ENCODE results near the gene FOXL3. TPM values are rescaled to one million over a fixed set of nuclear protein-coding genes. Genes with fewer than 3 reads are reported as not detected.

Gene FOXL3
- total and polyA plus RNA-seq, 2 experiments from 2014 or later: not detected

GRCh38 chr7:265192-265997 lies 24.6 kb upstream of the FOXL3 start (continued):
- no peak for TF ChIP-seq ZNF462 (CRISPR knock-in tag; IDR thresholded peaks at IDR 0.05)
- no peak for TF ChIP-seq JUNB (IDR thresholded peaks at IDR 0.05; ENCODE audit: unreplicated experiment)
- TF ChIP-seq POLR2AphosphoS5 (IDR thresholded peaks at IDR 0.05; ENCODE audit: low read depth): no peak
- no peak for TF ChIP-seq CREB1 (CRISPR knock-in tag; IDR thresholded peaks at IDR 0.05; ENCODE audit: low read depth)

- Histone ChIP-seq H3K27ac (ENCODE audit: low read depth) (no peak overlapping the region), H3K79me2 (replicated peaks; ENCODE audit: insufficient read depth) (no peaks in the 10 kb centered on the region), H3K4me1 (ENCODE audit: insufficient read depth) (no peaks in the 10 kb centered on the region), H4K20me1 (replicated peaks; ENCODE audit: insufficient read depth) (no peaks in the 10 kb centered on the region), H3K9me2 (ENCODE audit: insufficient read depth) (no peaks in the 10 kb centered on the region), H3K4me3 (no peak overlapping the region), H3K36me3 (ENCODE audit: insufficient read depth) (no peaks in the 10 kb centered on the region; the same call in 1 of the 2 replicates), H3K27me3 (ENCODE audit: insufficient read depth) (no peaks in the 10 kb centered on the region), H2AFZ (no peak overlapping the region), H3F3A (replicated peaks; ENCODE audit: low read depth) (peaks cover 7% of the 10 kb centered on the region; the same call in 1 of the 2 replicates), H3K4me2 (no peak overlapping the region)
- Mint-ChIP-seq H3K27ac (no peak overlapping the region), H3K9me3 (peaks cover 85% of the 10 kb centered on the region), H3K27me3 (ENCODE audit: insufficient read depth, low read depth, poor library complexity) (peaks cover 37% of the 10 kb centered on the region), H3K4me1 (no peaks in the 10 kb centered on the region; the same call in 2 of the 3 replicates), H3K4me3 (no peak overlapping the region), H3K36me3 (ENCODE audit: low read depth) (peaks cover 60% of the 10 kb centered on the region)
- TF ChIP-seq EZH2 (IDR thresholded peaks at IDR 0.05; ENCODE audit: low read depth, unreplicated experiment) (no peak), CREB1 (CRISPR knock-in tag; IDR thresholded peaks at IDR 0.05; ENCODE audit: low read depth) (no peak), STAT1 (IDR thresholded peaks at IDR 0.05; ENCODE audit: unreplicated experiment) (no peak), EZH2phosphoT487 (IDR thresholded peaks at IDR 0.05; ENCODE audit: unreplicated experiment) (no peak), JUNB (IDR thresholded peaks at IDR 0.05; ENCODE audit: unreplicated experiment) (no peak), ZNF331 (CRISPR knock-in tag; IDR thresholded peaks at IDR 0.05; ENCODE audit: low read depth) (no peak), ZNF114 (CRISPR knock-in tag; IDR thresholded peaks at IDR 0.05) (no peak)
- ATAC-seq (no peak), DNase-seq (ENCODE audit: low spot score) (no peak)
Measured at GRCh38 chr7:265998-266850, 23.7 kb upstream of the FOXL3 start.

Data from GM23338 (cell line).